SU-DHL-6 (cell line): ENCODE measurements around the gene DDN.
A peak's percentile ranks its signal among the peaks of the same experiment; 100 is the strongest.

Source experiments
- H2AFZ ChIP-seq: fragments of 200-600 bp; sonication (generic); 2 replicates; pipeline ENCODE4 v1.6.1; 2014; ENCODE audit warnings: low read depth, mild to moderate bottlenecking, moderate library complexity, mixed read lengths, antibody characterized with exemption, low read length; ENCODE audit not compliant: severe bottlenecking
- H3F3A ChIP-seq: fragments of 200-600 bp; shearing (Covaris generic); 2 replicates; pipeline ENCODE4 v1.6.0; 2016; ENCODE audit warnings: antibody characterized with exemption, mild to moderate bottlenecking; ENCODE audit not compliant: insufficient read depth
- H3K27ac ChIP-seq: fragments of 200-600 bp; sonication (generic); 2 replicates; pipeline ENCODE4 v1.5.1; 2016; ENCODE audit warnings: low read depth, mild to moderate bottlenecking, low read length, moderate library complexity, mixed read lengths
- H3K27me3 ChIP-seq: fragments of 200-600 bp; sonication (generic), shearing (Covaris generic); 2 replicates; pipeline ENCODE4 v1.6.0; 2014; ENCODE audit warnings: mild to moderate bottlenecking, low read length
- H3K36me3 ChIP-seq: fragments of 200-600 bp; sonication (generic); 2 replicates; pipeline ENCODE4 v1.6.1; 2014; ENCODE audit warnings: mild to moderate bottlenecking, low read length, mixed read lengths
- H3K4me2 ChIP-seq: fragments of 300-600, 200-600 bp; shearing (Covaris generic), sonication (generic); 2 replicates; pipeline ENCODE4 v1.6.0; 2014; ENCODE audit warnings: low read length, low read depth, mild to moderate bottlenecking; ENCODE audit not compliant: poor library complexity, severe bottlenecking
- H3K4me3 ChIP-seq: fragments of 200-600 bp; sonication (generic); 2 replicates; pipeline ENCODE4 v1.5.1; 2014; ENCODE audit warnings: antibody characterized with exemption, low read length, mild to moderate bottlenecking, mixed read lengths; ENCODE audit not compliant: insufficient read depth, poor library complexity, severe bottlenecking
- H3K79me2 ChIP-seq: fragments of 200-600 bp; sonication (generic); 2 replicates; pipeline ENCODE4 v1.6.1; 2014; ENCODE audit warnings: mild to moderate bottlenecking, low read length, moderate library complexity; ENCODE audit not compliant: insufficient read depth
- H3K9ac ChIP-seq: fragments of 200-600 bp; sonication (generic); 2 replicates; pipeline ENCODE4 v1.7.0; 2014; ENCODE audit warnings: mild to moderate bottlenecking, low read length
- H3K9me2 ChIP-seq: fragments of 200-600 bp; sonication (generic); replicated peaks from 2 replicates; pipeline ENCODE4 v1.6.1; 2014; ENCODE audit warnings: low read length; ENCODE audit not compliant: insufficient read depth
- H3K9me3 ChIP-seq: fragments of 200-600 bp; sonication (generic); 2 replicates; pipeline ENCODE4 v1.6.1; 2014; ENCODE audit warnings: low read length, mixed read lengths; ENCODE audit not compliant: insufficient read depth
- H4K20me1 ChIP-seq: fragments of 200-600 bp; sonication (generic); 2 replicates; pipeline ENCODE4 v1.6.1; 2014; ENCODE audit warnings: low read depth, mild to moderate bottlenecking, antibody characterized with exemption, low read length, moderate library complexity, mixed read lengths
- EZH2phosphoT487 ChIP-seq: fragments of 200-600 bp; sonication (generic), shearing (Covaris generic); conservative IDR thresholded peaks from 2 replicates; pipeline ENCODE4 v1.6.1; 2018; ENCODE audit warnings: mild to moderate bottlenecking, antibody characterized with exemption, low read length, moderate library complexity, mixed read lengths
- TF ChIP-seq, protein P1 (sequence below): fragments of 200-600 bp; sonication (generic); IDR thresholded peaks from one replicate; pipeline ENCODE4 v1.5.1; 2017; ENCODE audit warnings: antibody characterized with exemption, mild to moderate bottlenecking, low read length, moderate library complexity; ENCODE audit not compliant: insufficient read depth, poor library complexity, severe bottlenecking

The DDN gene

GRCh38 chr12:48978741-48979601 lies 20.2 kb downstream of the DDN start:
- Histone ChIP-seq H3K9ac (0 out of 2 replicates have a peak overlapping the region, but pooled peaks have one; percentile 9), H4K20me1 (no peaks in the 10 kb centered on the region), H3K4me3 (no peak overlapping the region), H3K27ac (no peak overlapping the region), H3K36me3 (no peaks in the 10 kb centered on the region), H3K4me2 (peak overlapping the region; percentile 29), H3K9me2 (no peaks in the 10 kb centered on the region), H3K27me3 (no peaks in the 10 kb centered on the region), H2AFZ (no peak overlapping the region), H3K79me2 (no peaks in the 10 kb centered on the region), H3K9me3 (no peaks in the 10 kb centered on the region), H3F3A (no peaks in the 10 kb centered on the region)
- TF ChIP-seq EZH2phosphoT487: no peak

DNA sequence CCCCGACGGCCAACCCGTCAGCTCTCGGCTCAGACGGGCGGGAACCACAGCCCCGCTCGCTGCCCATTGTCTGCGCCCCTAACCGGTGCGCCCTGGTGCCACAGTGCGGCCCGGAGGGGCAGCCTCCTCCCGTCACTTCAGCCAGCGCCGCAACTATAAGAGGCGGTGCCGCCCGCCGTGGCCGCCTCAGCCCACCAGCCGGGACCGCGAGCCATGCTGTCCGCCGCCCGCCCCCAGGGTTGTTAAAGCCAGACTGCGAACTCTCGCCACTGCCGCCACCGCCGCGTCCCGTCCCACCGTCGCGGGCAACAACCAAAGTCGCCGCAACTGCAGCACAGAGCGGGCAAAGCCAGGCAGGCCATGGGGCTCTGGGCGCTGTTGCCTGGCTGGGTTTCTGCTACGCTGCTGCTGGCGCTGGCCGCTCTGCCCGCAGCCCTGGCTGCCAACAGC lies 20.9 kb downstream of the DDN start, which contains the start of gene WNT1:
Gene WNT1, plus strand, starts transcription at position 32 of the 450 bp plus-strand sequence. Its CDS starts 329 bp downstream, at position 361.
- H3K4me2 ChIP-seq: peak within 1 kb of the TSS; percentile 44
- no peaks in the 10 kb centered on the region for H4K20me1 ChIP-seq
- no peaks in the 10 kb centered on the region for H3K79me2 ChIP-seq
- TF ChIP-seq, protein P1, sequence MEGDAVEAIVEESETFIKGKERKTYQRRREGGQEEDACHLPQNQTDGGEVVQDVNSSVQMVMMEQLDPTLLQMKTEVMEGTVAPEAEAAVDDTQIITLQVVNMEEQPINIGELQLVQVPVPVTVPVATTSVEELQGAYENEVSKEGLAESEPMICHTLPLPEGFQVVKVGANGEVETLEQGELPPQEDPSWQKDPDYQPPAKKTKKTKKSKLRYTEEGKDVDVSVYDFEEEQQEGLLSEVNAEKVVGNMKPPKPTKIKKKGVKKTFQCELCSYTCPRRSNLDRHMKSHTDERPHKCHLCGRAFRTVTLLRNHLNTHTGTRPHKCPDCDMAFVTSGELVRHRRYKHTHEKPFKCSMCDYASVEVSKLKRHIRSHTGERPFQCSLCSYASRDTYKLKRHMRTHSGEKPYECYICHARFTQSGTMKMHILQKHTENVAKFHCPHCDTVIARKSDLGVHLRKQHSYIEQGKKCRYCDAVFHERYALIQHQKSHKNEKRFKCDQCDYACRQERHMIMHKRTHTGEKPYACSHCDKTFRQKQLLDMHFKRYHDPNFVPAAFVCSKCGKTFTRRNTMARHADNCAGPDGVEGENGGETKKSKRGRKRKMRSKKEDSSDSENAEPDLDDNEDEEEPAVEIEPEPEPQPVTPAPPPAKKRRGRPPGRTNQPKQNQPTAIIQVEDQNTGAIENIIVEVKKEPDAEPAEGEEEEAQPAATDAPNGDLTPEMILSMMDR: no peak
- no peak for TF ChIP-seq EZH2phosphoT487
- H3K9me2 ChIP-seq: no peaks in the 10 kb centered on the region
- no peak within 1 kb of the TSS for H3K9ac ChIP-seq
- H3K4me3 ChIP-seq: no peak within 1 kb of the TSS
- H3F3A ChIP-seq: no peaks in the 10 kb centered on the region
- H2AFZ ChIP-seq: peak within 1 kb of the TSS; percentile 81
- H3K36me3 ChIP-seq: no peaks in the 10 kb centered on the region
- no peak within 1 kb of the TSS for H3K27ac ChIP-seq
- no peaks in the 10 kb centered on the region for H3K9me3 ChIP-seq
- no peaks in the 10 kb centered on the region for H3K27me3 ChIP-seq

- no peak for TF ChIP-seq EZH2phosphoT487
- TF ChIP-seq, protein P1: peak; percentile 78
- Histone ChIP-seq H3K4me3 (no peak overlapping the region), H3F3A (no peaks in the 10 kb centered on the region), H3K36me3 (no peaks in the 10 kb centered on the region), H3K27ac (no peak overlapping the region), H3K9me3 (no peaks in the 10 kb centered on the region), H2AFZ (peak overlapping the region; percentile 81), H3K27me3 (no peaks in the 10 kb centered on the region), H3K9me2 (no peaks in the 10 kb centered on the region), H4K20me1 (no peaks in the 10 kb centered on the region), H3K9ac (no peak overlapping the region), H3K79me2 (no peaks in the 10 kb centered on the region), H3K4me2 (peak overlapping the region; percentile 44)
Measured at GRCh38 chr12:48977290-48978281, 21.6 kb downstream of the DDN start.
